ENCODE results near the gene NUBPL.

GRCh38 chr14:31889297-31889696 lies 328.1 kb downstream of the NUBPL start:
- no peak for TF ChIP-seq POLR2A (IDR thresholded peaks at IDR 0.05; ENCODE audit: low read length)
- TF ChIP-seq GATA1 (IDR thresholded peaks at IDR 0.05; ENCODE audit: low read depth, low read length): no peak
